Esophagus squamous epithelium (tissue), 5 donors: Measurements from ENCODE around the gene GRID2. TPM values are rescaled to one million over a fixed set of nuclear protein-coding genes. Genes with fewer than 3 reads are reported as not detected.

Source experiments
- DNase-seq: peaks from one replicate; lab custom pipeline; 2025; lab: John Stamatoyannopoulos, UW
- H3K27ac ChIP-seq, 4 donors: fragments of 200-600 bp; sonication (generic); one replicate each; pipeline ENCODE4 v1.5.1; 2016 to 2019; ENCODE audit warnings: mild to moderate bottlenecking in 1 of 4
- H3K27me3 ChIP-seq, 4 donors: fragments of 200-600 bp; sonication (generic); 1 replicate in 3 of 4; 2 replicates in 1 of 4; pipeline versions ENCODE4 v1.5.1 to v1.6.0; 2017 to 2021; ENCODE audit warnings: antibody characterized with exemption in 1 of 4
- H3K36me3 ChIP-seq, 3 donors: fragments of 200-600 bp; sonication (generic); one replicate each; pipeline ENCODE4 v1.5.1; 2016 to 2019
- H3K4me1 ChIP-seq, 3 donors: fragments of 200-600 bp; sonication (generic); one replicate each; pipeline ENCODE4 v1.5.1; 2017 to 2019
- H3K4me3 ChIP-seq, 4 donors: fragments of 200-600 bp; sonication (generic); 1 replicate in 3 of 4; 2 replicates in 1 of 4; pipeline ENCODE4 v1.5.1; 2016 to 2019; ENCODE audit warnings: mild to moderate bottlenecking in 2 of 4, moderate library complexity in 1 of 4
- H3K9me3 ChIP-seq, 3 donors: fragments of 200-600 bp; sonication (generic); one replicate each; pipeline ENCODE4 v1.5.1; 2016 to 2019
- POLR2A ChIP-seq, 4 donors: fragments of 450-650 bp; IDR thresholded peaks; one replicate each; pipeline ENCODE4 v1.6.1; 2017; ENCODE audit warnings: antibody characterized with exemption in 4 of 4, mild to moderate bottlenecking in 4 of 4, moderate library complexity in 3 of 4
- WGBS, 2 donors: methylation state at CpG; one replicate each; pipeline ENCODE4 v1.1.5; 2018; 5-methylcytosine and 5-hydroxymethylcytosine counted together
- intact Hi-C: fragments of 100-400 bp; cut with DNase I; formaldehyde crosslinking; loops from one replicate; pipeline ENCODE4 v1.15.0; 2022
- total RNA-seq, 4 donors: library from RNA; depleted of rRNA; stranded (reverse); fragments of >200 nt; gene quantifications; one replicate each; pipeline ENCODE4 v1.1.0, GENCODE V29; 2016
- TF ChIP-seq, protein P1 (sequence below), 6 experiments: fragments of 450-650 bp in 4 of 6; fragments of 200-600 bp in 2 of 6; sonication (generic) in 2 of 6; IDR thresholded peaks; one replicate each; pipeline ENCODE4 v1.5.1; 2016 to 2019; ENCODE audit warnings: antibody characterized with exemption in 6 of 6, mild to moderate bottlenecking in 4 of 6, moderate library complexity in 4 of 6
- donor health status: DM: yes; HTN: yes; CAD: no.

GRID2 gene
- total RNA-seq, 4 donors from 2014 or later = not detected

DNA sequence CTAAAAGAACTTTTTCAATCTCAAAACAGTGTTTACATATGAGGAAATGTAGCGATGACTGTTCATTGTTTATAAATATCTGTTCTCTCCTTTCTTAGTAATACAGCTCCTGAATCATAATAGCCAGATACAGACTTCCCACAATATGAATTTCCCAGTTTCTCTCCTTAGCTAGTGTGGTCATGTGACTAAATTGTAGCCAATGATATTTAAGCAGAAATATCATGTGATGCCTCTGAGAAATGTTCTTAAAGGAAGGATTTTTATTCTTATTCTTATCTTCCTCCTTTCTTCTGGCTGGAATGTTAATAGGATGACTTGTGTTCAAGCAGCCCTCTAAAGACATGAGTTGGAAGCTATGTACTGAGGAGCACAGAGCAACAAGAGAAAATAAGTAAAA lies 1141.1 kb downstream of the GRID2 start:
- Histone ChIP-seq H3K27me3 (no peaks in the 10 kb centered on the region), H3K36me3 (no peaks in the 10 kb centered on the region), H3K27ac (no peak overlapping the region), H3K4me3 (no peak overlapping the region), H3K9me3 (no peaks in the 10 kb centered on the region), H3K4me1 (no peaks in the 10 kb centered on the region)
- 70 to 85% methylated on average over 1 of the region's 1 CpG for WGBS, 2 donors
- intact Hi-C loops = no loop called here
- TF ChIP-seq POLR2A (IDR thresholded peaks at IDR 0.05) = no peak
- TF ChIP-seq, protein P1, sequence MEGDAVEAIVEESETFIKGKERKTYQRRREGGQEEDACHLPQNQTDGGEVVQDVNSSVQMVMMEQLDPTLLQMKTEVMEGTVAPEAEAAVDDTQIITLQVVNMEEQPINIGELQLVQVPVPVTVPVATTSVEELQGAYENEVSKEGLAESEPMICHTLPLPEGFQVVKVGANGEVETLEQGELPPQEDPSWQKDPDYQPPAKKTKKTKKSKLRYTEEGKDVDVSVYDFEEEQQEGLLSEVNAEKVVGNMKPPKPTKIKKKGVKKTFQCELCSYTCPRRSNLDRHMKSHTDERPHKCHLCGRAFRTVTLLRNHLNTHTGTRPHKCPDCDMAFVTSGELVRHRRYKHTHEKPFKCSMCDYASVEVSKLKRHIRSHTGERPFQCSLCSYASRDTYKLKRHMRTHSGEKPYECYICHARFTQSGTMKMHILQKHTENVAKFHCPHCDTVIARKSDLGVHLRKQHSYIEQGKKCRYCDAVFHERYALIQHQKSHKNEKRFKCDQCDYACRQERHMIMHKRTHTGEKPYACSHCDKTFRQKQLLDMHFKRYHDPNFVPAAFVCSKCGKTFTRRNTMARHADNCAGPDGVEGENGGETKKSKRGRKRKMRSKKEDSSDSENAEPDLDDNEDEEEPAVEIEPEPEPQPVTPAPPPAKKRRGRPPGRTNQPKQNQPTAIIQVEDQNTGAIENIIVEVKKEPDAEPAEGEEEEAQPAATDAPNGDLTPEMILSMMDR (IDR thresholded peaks at IDR 0.05) = no peak
- DNase-seq = no peak

- Histone ChIP-seq H3K27me3 (no peaks in the 10 kb centered on the region), H3K4me1 (no peaks in the 10 kb centered on the region), H3K4me3 (no peak overlapping the region), H3K36me3 (no peaks in the 10 kb centered on the region), H3K9me3 (no peaks in the 10 kb centered on the region), H3K27ac (no peak overlapping the region)
- WGBS, 2 donors = 33 to 67% methylated on average over 1 of the region's 1 CpG
- intact Hi-C loops = no loop called here
- no peak for DNase-seq
- TF ChIP-seq, protein P1 (IDR thresholded peaks at IDR 0.05) = no peak
- TF ChIP-seq POLR2A (IDR thresholded peaks at IDR 0.05) = no peak
These were observed 1142.3 kb downstream of the GRID2 start for GRCh38 chr4:93446038-93446437.

- no peaks in the 10 kb centered on the region for H3K9me3 ChIP-seq
- no peaks in the 10 kb centered on the region for H3K27me3 ChIP-seq
- H3K27ac ChIP-seq = no peak overlapping the region
- intact Hi-C loops = no loop called here
- no peaks in the 10 kb centered on the region for H3K36me3 ChIP-seq
- 89 to 100% methylated on average over 1 of the region's 1 CpG for WGBS, 2 donors
- no peak overlapping the region for H3K4me3 ChIP-seq
- DNase-seq = no peak
- no peaks in the 10 kb centered on the region for H3K4me1 ChIP-seq
- TF ChIP-seq, protein P1 (IDR thresholded peaks at IDR 0.05) = no peak
- no peak for TF ChIP-seq POLR2A (IDR thresholded peaks at IDR 0.05)
These were observed 1145.0 kb downstream of the GRID2 start for GRCh38 chr4:93448691-93449293.

GRCh38 chr4:93451954-93452353 lies 1148.2 kb downstream of the GRID2 start:
- TF ChIP-seq POLR2A (IDR thresholded peaks at IDR 0.05) = no peak
- TF ChIP-seq, protein P1 (IDR thresholded peaks at IDR 0.05) = no peak
- intact Hi-C loops = no loop called here
- no peak overlapping the region for H3K4me3 ChIP-seq
- no peaks in the 10 kb centered on the region for H3K9me3 ChIP-seq
- H3K36me3 ChIP-seq = no peaks in the 10 kb centered on the region
- 67 to 68% methylated on average over 1 of the region's 1 CpG for WGBS, 2 donors
- no peaks in the 10 kb centered on the region for H3K4me1 ChIP-seq
- no peak for DNase-seq
- H3K27ac ChIP-seq = no peak overlapping the region
- no peaks in the 10 kb centered on the region for H3K27me3 ChIP-seq

DNA sequence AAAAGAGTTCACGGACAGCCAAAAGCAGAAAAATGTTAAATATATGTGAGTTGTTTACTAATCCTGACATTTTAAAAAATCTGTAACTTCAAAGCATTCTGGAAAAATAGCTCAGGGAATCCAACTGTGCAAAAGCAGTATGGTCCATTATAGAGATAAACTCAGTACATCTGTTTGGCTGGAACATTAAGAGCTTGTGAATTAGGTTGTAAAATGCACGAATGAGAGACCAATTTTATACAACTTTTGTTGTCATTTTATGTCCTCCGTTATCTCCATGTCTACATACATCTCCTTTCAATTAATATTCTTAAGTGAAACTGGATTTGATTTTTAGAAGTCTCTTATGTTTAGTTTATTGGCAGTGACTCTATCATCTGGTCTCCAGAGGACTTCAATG lies 1157.8 kb downstream of the GRID2 start:
- intact Hi-C loops = no loop called here
- Histone ChIP-seq H3K4me3 (no peak overlapping the region), H3K36me3 (no peaks in the 10 kb centered on the region), H3K27ac (no peak overlapping the region), H3K27me3 (no peaks in the 10 kb centered on the region), H3K9me3 (no peaks in the 10 kb centered on the region), H3K4me1 (no peaks in the 10 kb centered on the region)
- WGBS, 2 donors = 67 to 70% methylated on average over 3 of the region's 3 CpGs
- TF ChIP-seq, protein P1 (IDR thresholded peaks at IDR 0.05) = no peak
- no peak for DNase-seq
